CD4-positive, alpha-beta T cell treated with Interleukin-1 beta for 1 hour (primary cell): Measurements from ENCODE around the gene TNRC6B.

Experiments
- DNase-seq, 2 donors: peaks; one replicate each; pipeline ENCODE4 v3.0.0-alpha.2; 2020 to 2022

The TNRC6B gene

DNA sequence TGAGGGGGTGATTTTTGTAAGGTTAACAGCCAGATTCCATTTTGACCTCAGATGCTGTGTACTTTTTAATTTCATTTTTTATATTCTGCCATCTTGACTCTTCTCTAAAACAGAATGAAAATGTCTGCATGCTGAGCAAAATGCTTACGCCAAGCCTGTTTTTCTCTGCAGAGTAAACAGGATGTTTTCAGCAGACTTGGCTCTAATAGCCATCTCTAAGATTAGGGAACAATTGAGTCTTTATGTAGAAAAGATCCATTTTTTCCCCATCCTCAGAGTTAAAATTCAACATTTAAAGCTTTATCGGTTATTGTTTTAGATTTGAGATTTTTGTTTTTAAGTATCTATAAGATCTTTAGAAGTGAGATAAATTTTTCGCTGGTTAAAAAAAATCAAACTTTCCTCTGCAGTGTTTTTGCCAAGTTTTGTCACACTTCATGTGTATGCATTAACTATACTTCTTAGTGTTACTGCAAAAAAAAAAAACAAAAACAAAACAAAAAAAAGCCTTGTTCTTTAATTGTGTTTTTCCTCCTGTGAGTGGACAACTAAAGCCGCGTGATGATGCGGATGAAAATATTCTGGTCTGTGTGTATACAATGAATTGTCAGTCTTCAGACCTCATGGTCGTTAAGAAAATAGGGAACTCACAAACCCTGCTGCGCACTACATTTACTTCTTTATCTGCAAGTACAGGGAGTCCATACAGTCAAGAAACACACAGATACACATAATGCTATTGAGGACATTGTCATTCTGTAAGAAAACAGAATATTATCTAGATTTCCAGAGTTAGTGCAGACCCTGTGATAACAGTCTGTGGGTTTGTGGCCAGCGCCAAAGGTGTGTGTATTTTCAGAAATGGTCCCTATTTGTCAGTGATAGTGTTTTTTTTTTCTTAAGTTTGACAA lies 151.1 kb downstream of the TNRC6B start:
- DNase-seq = no peak

DNA sequence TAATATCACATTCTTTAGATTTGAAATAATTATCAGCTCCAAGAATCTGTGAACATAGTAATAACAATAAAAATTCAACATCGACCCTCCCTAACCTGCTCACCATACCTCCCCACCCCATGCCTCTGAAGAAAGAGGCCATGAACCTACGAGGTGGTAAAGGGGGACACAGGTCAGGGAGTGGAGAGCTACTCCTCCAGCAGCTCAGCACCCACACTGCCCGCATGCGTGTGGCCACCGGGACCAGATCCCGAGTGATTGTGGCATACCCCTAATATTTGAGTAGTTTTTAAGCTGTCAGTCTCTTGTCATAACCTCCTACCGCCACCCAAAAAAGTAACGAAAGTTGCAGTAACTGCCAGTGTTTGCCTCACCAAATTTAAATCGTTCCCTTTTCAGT lies 151.7 kb downstream of the TNRC6B start:
- no peak for DNase-seq

DNA sequence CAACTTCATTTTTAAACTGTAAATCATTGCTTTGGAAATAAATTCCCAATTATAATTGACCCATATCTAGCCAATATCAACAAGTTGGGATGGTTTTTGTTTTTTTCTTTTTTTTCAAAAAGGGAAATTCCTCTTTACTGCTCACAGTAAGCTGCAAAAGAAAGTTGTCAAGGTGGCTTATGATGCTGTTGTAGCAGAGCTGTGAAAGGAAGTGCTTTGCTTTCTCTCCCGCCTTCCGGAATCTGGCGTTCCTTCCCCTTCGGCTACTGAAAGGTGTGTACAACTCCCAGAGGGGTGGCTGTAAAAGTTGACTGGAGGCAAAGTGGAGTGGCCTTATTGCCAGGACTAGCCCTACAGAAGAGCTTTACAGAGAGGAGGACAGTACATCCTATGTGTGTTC lies 152.4 kb downstream of the TNRC6B start:
- DNase-seq = no peak

DNA sequence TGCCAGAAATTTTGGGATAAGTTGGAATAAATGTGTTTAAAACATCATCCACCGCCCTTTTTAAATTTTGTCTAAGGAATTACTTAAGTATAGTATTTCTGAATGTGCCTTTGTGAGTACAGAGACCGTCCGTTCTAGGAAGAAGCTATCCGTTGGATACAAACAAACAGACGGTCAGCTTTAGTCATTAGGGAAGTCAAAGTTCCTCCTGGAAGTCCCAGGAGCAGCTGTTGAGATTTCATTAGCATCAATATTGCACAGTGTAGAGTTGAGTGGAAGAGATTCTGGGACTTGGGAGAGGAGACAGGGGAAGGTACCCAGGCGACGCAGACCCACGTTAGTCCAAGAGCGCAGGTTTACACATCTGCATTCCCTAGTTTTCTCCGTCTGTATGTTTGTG lies 152.9 kb downstream of the TNRC6B start:
- DNase-seq = no peak

DNA sequence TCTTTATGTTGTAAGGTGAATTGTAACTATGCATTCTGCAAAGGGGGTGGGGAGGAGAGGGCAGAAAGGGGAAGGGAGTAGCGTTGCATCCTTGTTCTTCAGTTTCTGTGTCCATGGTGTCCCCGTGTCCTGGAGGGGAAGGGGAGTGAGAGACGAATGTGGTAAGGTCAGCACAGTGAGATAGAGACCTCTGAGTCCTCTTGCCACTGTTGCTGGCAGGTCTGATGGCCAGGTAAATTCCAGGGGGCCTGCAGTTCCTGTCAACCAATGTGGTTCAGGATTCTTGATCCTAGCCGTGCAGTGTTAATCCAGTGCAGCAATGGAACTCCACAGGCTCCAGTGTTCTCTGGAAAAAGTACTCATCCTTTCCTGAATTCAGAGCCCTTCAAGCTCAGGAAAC lies 154.0 kb downstream of the TNRC6B start:
- DNase-seq = no peak

DNA sequence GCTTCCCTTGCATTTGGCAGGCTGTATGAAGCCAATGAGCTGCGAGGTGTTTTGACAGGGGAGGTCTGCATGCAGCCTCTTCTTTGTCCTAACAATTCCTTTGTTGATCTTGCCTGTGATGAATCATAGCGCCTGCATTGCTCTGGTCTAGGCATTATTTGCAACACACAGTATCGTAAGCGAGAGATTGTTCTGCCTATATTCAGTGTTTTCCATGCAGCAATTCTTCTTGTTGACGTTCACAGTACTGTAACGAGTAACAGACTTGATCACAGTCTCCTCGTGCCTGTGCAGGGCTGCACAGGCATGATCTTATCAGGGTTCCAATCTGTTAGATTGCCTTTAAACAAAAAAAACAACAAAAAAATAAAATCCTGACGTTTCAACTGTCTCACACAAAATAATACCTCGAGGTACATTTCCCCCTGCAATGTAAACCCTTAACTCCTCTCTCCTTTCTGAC lies 154.6 kb downstream of the TNRC6B start:
- DNase-seq = no peak

DNA sequence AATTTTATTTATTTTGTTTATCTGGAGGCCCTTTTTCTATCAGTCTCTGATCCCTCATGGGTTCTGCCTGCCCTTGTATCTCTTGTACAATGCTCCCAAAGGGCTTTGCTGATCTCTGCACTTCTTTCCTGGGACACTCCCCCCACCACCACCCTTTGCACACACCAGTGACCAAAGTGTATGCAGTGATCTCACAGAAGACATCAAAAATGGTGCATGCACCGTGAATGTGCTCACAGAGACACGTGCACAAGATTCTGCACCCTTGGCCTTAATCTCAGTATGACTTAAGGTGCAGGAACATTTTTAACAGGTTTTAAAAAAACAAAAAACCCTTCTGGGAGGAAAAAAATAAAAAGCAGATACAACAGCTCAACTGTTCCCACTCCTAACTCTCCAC lies 156.3 kb downstream of the TNRC6B start:
- no peak for DNase-seq

DNA sequence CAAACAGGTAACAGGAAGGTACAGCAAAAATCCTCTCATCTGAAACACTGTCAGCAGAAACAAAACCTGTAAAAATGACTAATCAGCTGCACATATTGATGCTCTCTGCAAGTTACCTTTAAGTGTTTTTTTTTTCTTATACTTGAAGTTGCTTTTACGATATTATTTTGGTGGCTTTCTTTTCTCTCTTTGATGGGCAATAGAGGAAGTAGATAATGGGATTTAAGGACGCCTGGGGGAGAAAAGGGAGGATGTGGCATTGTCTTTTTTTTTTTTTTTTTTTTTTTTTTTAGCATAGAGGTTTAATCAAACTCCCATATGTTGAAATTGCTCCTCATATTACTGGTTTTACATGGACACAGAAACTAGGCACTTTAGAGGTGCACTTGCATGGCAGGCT lies 157.2 kb downstream of the TNRC6B start:
- DNase-seq = peak in 1 of 2 donors; percentile 53

DNA sequence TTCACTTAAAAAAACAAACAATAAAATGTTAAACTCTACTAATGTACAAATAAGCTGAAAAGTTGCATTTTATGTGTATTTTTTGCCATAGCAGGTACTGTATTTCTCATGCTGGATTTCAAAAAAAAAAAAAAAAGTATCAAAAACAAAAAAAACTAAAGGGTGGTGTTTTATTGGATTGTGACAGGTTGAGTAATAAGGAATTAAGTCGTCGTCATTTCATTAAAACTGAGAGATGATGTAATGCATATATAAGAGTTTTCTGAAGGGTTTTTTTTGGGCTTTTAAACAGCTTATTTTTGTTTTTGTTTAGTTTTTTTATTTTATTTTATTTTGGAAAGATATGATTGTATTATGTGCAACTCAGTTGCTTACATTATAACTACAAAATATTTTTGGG lies 157.6 kb downstream of the TNRC6B start:
- no peak for DNase-seq

DNA sequence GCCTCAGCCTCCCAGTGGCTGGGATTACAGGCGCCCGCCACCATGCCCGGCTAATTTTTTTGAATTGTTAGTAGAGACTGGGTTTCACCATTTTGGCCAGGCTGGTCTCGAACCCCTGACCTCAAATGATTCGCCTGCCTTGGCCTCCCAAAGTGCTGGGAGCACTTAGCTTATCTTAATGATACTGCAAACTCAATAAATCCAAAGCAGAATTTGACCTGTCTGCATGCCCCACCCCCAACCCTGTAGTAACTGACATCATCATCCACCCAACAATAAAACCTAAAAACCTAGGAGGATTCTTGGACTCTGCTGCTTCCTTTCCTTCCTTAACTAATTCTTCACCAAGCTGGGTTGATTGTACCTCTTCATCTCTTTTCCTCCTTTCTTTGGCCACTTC lies 162.3 kb downstream of the TNRC6B start:
- DNase-seq = no peak

DNA sequence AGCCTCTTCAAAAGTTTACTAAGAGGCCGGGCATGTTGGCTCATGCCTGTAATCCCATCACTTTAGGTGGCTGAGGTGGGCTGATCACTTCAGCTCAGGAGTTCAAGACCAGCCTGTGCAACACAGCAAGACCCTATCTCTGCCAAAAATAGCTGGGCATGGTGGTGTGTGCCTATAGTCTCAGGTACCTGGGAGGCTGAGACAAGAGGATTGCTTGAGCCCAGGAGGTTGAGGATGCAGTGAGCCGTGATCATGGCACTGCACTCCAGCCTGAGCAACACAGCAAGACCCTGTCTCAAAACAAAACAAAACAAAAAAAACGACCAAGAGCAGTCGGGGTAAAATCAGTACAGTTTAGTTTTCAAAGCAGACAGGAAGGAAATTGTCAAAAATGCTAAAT lies 163.9 kb downstream of the TNRC6B start:
- DNase-seq = no peak

DNA sequence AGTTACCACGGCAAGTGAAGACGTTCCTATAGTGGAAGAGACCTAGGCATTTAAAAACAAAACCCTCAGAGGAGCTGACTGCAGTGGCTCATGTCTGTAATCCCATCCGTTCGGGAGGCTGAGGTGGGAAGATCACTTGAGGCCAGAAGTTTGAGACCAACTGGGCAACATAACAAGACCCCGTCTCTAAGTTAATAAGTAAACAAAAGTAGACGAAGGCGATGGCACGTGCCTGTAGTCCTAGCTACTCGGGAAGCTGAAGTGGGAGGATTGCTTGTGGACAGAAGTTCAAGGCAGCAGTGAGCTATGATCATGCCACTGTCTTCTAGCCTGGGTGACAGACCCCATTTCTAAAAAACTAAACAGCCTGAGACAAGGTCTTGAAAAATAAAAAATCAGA lies 164.8 kb downstream of the TNRC6B start:
- DNase-seq = no peak

DNA sequence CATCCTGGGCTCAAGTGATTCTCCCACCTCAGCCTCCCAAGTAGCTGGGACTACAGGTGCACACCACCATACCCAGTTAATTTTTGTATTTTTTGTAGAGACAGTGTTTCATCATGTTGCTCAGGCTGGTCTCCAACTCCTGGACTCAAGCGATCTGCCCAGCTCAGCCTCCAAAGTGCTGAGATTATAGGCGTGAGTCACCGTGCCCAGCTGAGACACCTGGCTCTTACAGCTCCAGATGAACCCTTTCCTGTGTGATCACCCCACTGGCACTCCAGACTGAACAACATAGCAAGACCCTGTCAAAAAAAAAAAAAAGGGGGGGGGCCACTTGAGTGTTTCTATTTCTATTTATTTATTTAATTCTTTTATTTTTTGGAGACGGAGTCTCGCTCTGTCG lies 167.5 kb downstream of the TNRC6B start:
- DNase-seq = peak; percentile 29 to 40

DNA sequence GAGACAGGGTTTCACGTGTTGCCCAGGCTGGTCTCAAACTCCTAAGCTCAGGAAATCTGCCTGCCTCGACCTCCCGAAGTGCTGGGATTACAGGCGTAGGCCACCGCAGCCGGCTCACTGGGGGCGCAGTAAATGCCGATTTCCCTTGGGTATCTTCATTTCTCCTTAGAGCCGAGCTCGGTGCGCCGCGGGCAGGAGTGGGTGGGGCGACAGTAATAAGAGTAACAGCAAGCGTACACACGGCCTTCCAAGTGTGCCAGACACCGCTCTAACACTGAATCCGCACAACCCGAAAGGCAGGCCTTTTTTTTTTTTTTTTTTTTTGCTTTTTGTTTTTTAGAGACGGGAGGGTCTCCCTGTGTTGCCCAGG lies 168.1 kb downstream of the TNRC6B start:
- peak; percentile 47 to 50 for DNase-seq

DNA sequence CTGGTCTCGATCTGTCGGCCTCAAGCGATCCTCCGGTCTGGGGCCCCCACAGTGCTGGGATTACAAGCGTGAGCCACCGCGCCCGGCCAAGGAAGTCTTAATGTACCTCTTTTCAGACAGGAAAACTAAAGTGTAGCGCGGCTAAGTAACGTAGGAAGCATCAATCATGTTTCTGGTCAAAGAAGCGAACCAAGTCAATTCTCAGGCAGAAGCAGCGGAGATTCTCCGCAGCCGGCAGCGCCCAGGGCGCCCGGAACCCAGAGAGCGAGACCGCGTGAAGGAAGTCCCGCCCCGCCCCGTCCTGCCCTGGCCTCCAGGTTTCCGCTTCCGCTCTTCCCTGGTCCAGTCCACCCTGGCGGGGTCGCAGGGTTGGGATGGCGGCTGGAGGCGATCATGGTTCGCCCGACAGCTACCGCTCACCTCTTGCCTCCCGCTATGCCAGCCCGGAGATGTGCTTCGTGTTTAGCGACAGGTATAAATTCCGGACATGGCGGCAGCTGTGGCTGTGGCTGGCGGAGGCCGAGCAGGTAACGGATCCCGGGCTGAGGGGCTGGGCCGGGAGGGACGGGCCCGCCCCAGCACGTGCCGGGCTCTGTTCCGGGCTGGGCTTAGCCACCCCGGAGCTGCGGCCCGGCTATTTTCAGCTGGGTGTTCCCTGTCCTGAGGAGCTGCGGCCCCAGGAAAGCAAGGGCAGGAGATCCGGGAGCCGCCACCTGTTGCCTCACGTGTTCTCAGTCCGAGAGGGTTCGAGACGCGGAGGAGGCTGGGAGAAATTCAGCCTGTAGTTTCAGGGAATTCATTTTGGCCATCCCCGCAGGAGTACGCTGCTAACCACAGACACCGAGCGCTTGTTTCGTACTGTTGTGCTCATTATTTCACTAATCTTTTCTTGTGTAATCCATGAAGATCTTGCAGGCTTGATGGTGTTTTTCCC lies 168.7 kb downstream of the TNRC6B start, which contains the start of gene ADSL:
TSS of gene ADSL (plus strand) at position 316 of the 934 bp plus-strand sequence. CDS start at position 375, 59 bp downstream.
- DNase-seq = peak; percentile 81 to 82

DNA sequence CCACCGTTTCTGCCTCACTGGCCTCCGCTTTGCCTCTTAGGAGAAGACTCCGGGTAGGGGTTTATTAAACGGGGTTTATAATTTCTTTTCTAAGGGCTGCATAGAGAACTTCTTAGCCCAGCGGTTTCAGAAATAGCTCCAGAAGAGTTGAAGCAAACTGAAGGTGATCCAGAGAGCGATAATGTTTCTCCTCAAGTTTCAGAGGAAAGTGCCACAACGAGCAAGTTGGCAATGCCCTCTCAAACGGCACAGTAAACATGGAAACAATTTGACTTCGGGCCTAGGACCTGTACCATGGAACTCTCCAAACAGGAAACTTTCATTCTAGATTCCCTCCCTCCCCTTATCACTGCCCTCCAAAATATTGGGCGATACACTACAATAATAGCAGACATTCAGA lies 169.6 kb downstream of the TNRC6B start:
- DNase-seq = no peak

DNA sequence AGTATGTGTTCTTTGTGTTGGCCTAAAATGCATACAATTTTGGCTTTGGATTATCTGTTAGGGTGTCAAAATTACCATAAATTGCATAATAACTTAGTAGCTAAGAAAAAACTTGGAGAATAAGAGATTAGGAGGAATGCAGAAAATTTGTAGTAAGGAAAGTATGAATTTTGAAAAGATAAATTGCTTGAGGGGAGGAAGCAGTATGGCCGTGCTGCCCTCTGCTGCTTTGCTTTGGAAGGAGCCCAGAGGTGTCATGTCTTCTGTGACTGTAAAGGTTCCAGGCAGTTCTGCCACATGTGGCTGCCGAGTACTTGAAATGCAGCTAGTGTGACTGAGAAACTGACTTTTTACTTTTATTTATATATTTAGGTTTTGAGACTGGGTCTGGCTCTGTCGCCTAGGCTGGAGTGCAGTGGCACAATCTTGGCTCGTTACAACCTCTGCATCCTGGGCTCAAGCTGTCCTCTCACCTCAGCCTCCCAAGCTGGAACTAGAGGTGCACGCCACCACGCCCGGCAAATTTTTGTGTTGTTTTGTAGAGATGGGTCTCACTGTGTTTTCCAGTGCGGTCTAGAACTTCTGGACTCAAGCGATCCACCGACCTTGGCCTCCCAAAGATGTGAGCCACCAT lies 170.4 kb downstream of the TNRC6B start:
- DNase-seq = peak; percentile 63 to 74

DNA sequence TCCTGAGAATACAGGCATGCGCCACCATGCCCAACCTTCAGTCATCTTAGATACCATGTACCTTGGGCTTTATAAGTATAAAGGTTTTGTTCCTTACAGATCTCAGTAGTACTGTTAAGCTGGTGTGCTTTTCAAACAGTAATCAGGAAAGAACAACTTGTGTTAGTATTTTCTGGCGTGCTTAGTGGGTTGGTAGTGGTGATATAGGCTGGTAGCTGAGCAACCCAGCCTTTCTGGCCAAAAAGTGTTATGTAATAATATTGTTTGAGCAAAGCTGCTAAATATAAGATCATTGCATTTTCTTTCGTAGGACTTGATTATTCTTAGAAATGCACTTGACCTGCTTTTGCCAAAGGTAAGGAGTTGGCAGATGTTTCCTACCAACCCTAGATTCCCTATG lies 175.0 kb downstream of the TNRC6B start:
- no peak for DNase-seq

DNA sequence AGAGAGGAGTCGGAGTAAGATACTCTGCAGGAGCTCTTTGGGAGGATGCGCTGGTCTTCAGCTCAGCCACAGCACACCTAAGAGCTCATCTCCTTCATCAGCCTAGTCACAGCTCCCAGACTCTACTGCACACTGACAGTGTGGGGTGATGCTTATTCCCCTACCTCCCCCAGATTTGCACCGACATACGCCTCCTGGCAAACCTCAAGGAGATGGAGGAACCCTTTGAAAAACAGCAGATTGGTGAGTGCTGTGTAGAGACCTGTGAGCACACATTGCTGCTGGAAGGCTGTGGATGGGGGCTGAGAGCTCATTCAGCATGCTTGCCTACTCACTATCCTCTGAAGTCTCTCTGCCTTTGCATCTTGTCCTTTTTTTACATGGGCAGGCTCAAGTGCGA lies 183.4 kb downstream of the TNRC6B start:
- DNase-seq = no peak

DNA sequence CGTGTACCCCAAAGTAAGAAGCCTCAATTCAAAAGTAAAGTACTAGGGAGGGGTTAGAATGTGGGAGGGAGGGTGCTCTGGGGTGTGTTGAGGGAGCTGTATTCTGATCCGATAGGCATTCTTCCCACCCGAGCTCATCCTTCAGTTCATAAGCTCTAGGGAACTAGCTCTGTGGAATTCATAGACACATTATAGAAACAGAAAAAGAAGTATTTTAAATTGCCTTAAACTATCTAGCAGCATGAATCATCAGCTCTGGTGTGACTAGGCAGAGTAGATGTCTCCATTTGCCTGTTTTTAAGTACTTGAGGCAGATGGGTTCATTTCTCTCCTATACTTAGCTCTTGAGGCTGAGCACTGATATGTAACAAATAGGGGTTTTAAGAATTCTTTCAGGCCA lies 185.3 kb downstream of the TNRC6B start:
- DNase-seq = no peak

DNA sequence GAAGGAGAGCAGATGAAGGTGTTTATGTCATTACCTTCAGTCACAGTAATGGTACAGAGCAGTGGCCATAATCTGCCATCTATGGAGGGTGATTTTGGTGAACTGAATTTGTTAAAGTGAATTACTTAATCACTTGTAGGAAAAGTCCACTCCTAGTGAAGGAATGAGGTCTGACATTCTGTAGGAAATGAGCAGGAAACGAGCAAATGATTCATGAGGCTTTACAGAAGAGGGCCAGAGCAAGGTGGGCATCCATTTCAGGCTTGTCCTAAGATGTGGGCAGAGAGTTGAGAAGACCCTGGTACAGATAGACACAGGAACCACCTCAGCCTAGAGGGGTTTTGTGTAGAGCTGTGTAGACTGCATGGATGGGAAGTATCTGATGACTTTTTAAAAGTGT lies 186.7 kb downstream of the TNRC6B start:
- DNase-seq = no peak

DNA sequence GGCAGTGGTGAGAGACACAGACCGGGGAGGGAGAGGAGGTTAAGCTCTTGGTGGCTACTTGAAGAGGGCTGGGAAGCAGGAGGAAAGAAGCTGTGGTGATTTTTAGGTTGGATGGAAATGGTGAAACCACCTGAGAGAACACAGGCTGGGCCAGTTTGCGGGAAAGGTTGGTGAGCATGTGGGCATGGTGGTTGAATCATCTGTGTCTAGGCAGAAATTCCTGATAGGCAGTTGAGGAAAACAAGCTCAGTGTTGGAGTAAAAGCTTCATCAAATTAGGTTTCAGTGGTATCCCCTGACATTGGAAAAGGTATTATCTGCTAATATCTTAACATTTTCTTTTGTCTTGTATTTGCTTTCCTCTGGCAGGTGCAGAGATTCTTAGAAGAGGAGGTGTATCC lies 188.3 kb downstream of the TNRC6B start:
- no peak for DNase-seq

DNA sequence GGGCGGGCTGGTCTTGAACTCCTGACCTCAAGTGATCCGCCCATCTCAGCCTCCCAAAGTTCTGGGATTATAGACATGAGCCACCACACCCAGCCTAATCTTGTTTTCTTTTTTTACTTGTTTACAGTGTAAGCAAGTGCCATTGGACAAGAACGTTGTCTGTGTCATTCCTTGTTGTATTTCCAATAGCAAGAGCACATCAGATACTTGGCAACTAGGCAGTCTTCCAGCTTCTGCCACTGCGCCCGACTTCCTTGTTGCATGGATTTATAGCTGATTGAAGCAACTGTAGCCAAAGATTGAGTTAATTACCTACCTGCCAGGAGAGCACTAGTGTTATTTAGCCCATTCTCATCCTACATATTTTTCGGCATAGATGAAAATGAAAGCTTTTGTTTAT lies 189.6 kb downstream of the TNRC6B start:
- no peak for DNase-seq
